Measurements from ENCODE around the gene TIPARP.
"Not testable (repeated sequence)": the region's sequence is repeated elsewhere in the genome, so short reads cannot be mapped to it uniquely, and the experiment has no call there.

TIPARP gene

GRCh38 chr3:156652661-156653060, 21.7 kb upstream of the TIPARP start:
- DNase-seq = not testable (repeated sequence)

- no peak for DNase-seq
Observed at GRCh38 chr3:156654834-156655233, 19.6 kb upstream of the TIPARP start.

- DNase-seq = no peak
Observed at GRCh38 chr3:156655819-156656550, 18.4 kb upstream of the TIPARP start.

- DNase-seq = no peak
Observed at GRCh38 chr3:156657440-156657839, 16.9 kb upstream of the TIPARP start.

- DNase-seq = no peak
Observed at GRCh38 chr3:156657862-156658731, 16.3 kb upstream of the TIPARP start.

GRCh38 chr3:156658732-156659090, 15.7 kb upstream of the TIPARP start:
- no peak for DNase-seq

- no peak for DNase-seq
Observed at GRCh38 chr3:156659260-156659659, 15.1 kb upstream of the TIPARP start.

GRCh38 chr3:156661155-156661554, 13.2 kb upstream of the TIPARP start:
- DNase-seq = no peak

GRCh38 chr3:156664011-156664830, 10.2 kb upstream of the TIPARP start:
- no peak for DNase-seq

- DNase-seq = no peak
Observed at GRCh38 chr3:156664831-156665178, 9.6 kb upstream of the TIPARP start.

GRCh38 chr3:156665291-156665690, 9.1 kb upstream of the TIPARP start:
- no peak for DNase-seq

- DNase-seq = no peak
Observed at GRCh38 chr3:156666073-156666472, 8.3 kb upstream of the TIPARP start.

GRCh38 chr3:156668073-156668763, 6.2 kb upstream of the TIPARP start:
- no peak for DNase-seq

- DNase-seq = no peak
Observed at GRCh38 chr3:156670077-156670476, 4.3 kb upstream of the TIPARP start.

GRCh38 chr3:156670652-156671051, 3.7 kb upstream of the TIPARP start:
- DNase-seq = no peak

GRCh38 chr3:156673732-156674045, 701 bp upstream of the TIPARP start:
- no peak for DNase-seq

- DNase-seq = peak; percentile 62
Observed at GRCh38 chr3:156674911-156675829, 780 bp downstream of the TIPARP start.

- DNase-seq = peak; percentile 50
Observed at GRCh38 chr3:156675830-156676767, 1.7 kb downstream of the TIPARP start.

- DNase-seq = peak; percentile 32
Observed at GRCh38 chr3:156676768-156677479, 2.5 kb downstream of the TIPARP start.

- DNase-seq = no peak
Observed at GRCh38 chr3:156677536-156677935, 3.1 kb downstream of the TIPARP start.
